HepG2 (cell line): Measurements from ENCODE around the gene PRCD. TPM values are rescaled to one million over a fixed set of nuclear protein-coding genes. Genes with fewer than 3 reads are reported as not detected.
A peak's percentile ranks its signal among the peaks of the same experiment; 100 is the strongest.

Source experiments
- HMGXB3 ChIP-seq: sonication (generic); formaldehyde crosslinking; IDR thresholded peaks from 2 replicates; pipeline ENCODE4 v1.4.0; 2020; ENCODE audit warnings: missing genetic modification reagents, borderline replicate concordance
- IKZF4 ChIP-seq: sonication (generic); formaldehyde crosslinking; IDR thresholded peaks from 2 replicates; pipeline ENCODE4 v1.5.1; 2020; ENCODE audit warnings: borderline replicate concordance, mild to moderate bottlenecking, low read depth, missing genetic modification reagents; ENCODE audit errors: not compliant biosample characterization
- KAT2B ChIP-seq: fragments of 150-350 bp; IDR thresholded peaks from 2 replicates; pipeline ENCODE4 v1.6.1; 2014; ENCODE audit warnings: low read depth, low read length, borderline replicate concordance
- KDM6A ChIP-seq: IDR thresholded peaks from 2 replicates; pipeline ENCODE4 v1.6.1; 2016; ENCODE audit warnings: low read depth
- MAF1 ChIP-seq: sonication (generic); formaldehyde crosslinking; IDR thresholded peaks from 2 replicates; pipeline ENCODE4 v1.5.0; 2020; ENCODE audit warnings: missing genetic modification reagents, borderline replicate concordance
- SNAPC5 ChIP-seq: sonication (generic); formaldehyde crosslinking; IDR thresholded peaks from 2 replicates; pipeline ENCODE4 v1.8.1; 2023; ENCODE audit warnings: mild to moderate bottlenecking, missing genetic modification reagents, borderline replicate concordance
- SOX5 ChIP-seq: IDR thresholded peaks from 2 replicates; pipeline ENCODE4 v1.6.1; 2016; ENCODE audit warnings: borderline replicate concordance
- ZNF552 ChIP-seq: sonication (generic); formaldehyde crosslinking; IDR thresholded peaks from 2 replicates; pipeline ENCODE4 v1.9.0; 2022; ENCODE audit warnings: missing genetic modification reagents, mild to moderate bottlenecking, borderline replicate concordance
- ZNF609 ChIP-seq: sonication (generic); formaldehyde crosslinking; IDR thresholded peaks from 2 replicates; pipeline ENCODE4 v1.4.0; 2020; ENCODE audit warnings: mild to moderate bottlenecking, missing genetic modification reagents, borderline replicate concordance
- ZNF646 ChIP-seq: sonication (generic); formaldehyde crosslinking; IDR thresholded peaks from 2 replicates; pipeline ENCODE4 v1.9.0; 2021; ENCODE audit warnings: mild to moderate bottlenecking, missing genetic modification reagents
- ZNF816 ChIP-seq: sonication (generic); formaldehyde crosslinking; IDR thresholded peaks from 2 replicates; pipeline ENCODE4 v1.8.0; 2022; ENCODE audit warnings: missing genetic modification reagents, mild to moderate bottlenecking, borderline replicate concordance
- polyA plus RNA-seq, 8 experiments: library from polyadenylated mRNA; depleted of rRNA in 3 of 8; stranded (reverse) in 7 of 8; unstranded in 1 of 8; fragments of >200 nt; fragmentation: Illumina TruSeq in 4 of 8; extraction: Trizol in 4 of 8; gene quantifications; 2 replicates each; pipeline versions ENCODE4 v1.2.1 to v1.2.3, GENCODE V29; 2011 to 2016; ENCODE audit warnings: low read depth in 4 of 8, missing spikeins in 1 of 8, mixed read lengths in 1 of 8; ENCODE audit not compliant: insufficient read depth in 1 of 8
- total RNA-seq, 5 experiments: library from RNA; depleted of rRNA; stranded (reverse); fragments of >200 nt; fragmentation: Illumina TruSeq; extraction: Trizol; gene quantifications; 2 replicates each; pipeline ENCODE4 v1.2.3, GENCODE V29; 2016; ENCODE audit warnings: low read depth in 1 of 5

PRCD gene
- total and polyA plus RNA-seq, 2 of the 13 experiments (the other 11 are each of a cell fraction or from before 2014, with no cell fraction given), result 0.51 TPM; not detected in 1

GRCh38 chr17:76497979-76498875 is 41.6 kb upstream of the PRCD start (continued):
- TF ChIP-seq ZNF609 (CRISPR knock-in tag), result 0 out of 2 replicates have a peak, but pooled peaks have one; percentile 50
- TF ChIP-seq KAT2B, result no peak
- no peak for TF ChIP-seq MAF1 (CRISPR knock-in tag)
- TF ChIP-seq SOX5, result peak; percentile 39; the same call in 1 of the 2 replicates
- no peak for TF ChIP-seq SNAPC5 (CRISPR knock-in tag)
- peak; percentile 28; the same call in 1 of the 2 replicates for TF ChIP-seq KDM6A (CRISPR knock-in tag)
- TF ChIP-seq ZNF646 (CRISPR knock-in tag), result peak; percentile 97
- TF ChIP-seq ZNF552 (CRISPR knock-in tag), result peak; percentile 17; the same call in 1 of the 2 replicates
- TF ChIP-seq ZNF816 (CRISPR knock-in tag), result no peak; the same call in 1 of the 2 replicates
- no peak for TF ChIP-seq HMGXB3
- no peak for TF ChIP-seq IKZF4 (CRISPR knock-in tag)
